Adrenal gland (tissue), 5 donors: ENCODE results near the gene ZBTB14.

Experiments
- POLR2A ChIP-seq, 2 donors: fragments of 450-650 bp; IDR thresholded peaks; one replicate each; pipeline ENCODE4 v1.6.1; 2017; ENCODE audit warnings: antibody characterized with exemption in 2 of 2, mild to moderate bottlenecking in 2 of 2, moderate library complexity in 1 of 2
- TF ChIP-seq, protein P1 (sequence below), 6 experiments: fragments of 450-650 bp in 4 of 6; fragments of 200-600 bp in 2 of 6; sonication (generic) in 1 of 6; IDR thresholded peaks; 1 replicate in 5 of 6; 2 replicates in 1 of 6; pipeline versions ENCODE4 v1.5.1 to v1.8.0; 2016 to 2021; ENCODE audit warnings: antibody characterized with exemption in 6 of 6, mild to moderate bottlenecking in 2 of 6, moderate library complexity in 1 of 6
- donor health status: DM: no; HTN: no; CAD: no.

- TF ChIP-seq, protein P1, sequence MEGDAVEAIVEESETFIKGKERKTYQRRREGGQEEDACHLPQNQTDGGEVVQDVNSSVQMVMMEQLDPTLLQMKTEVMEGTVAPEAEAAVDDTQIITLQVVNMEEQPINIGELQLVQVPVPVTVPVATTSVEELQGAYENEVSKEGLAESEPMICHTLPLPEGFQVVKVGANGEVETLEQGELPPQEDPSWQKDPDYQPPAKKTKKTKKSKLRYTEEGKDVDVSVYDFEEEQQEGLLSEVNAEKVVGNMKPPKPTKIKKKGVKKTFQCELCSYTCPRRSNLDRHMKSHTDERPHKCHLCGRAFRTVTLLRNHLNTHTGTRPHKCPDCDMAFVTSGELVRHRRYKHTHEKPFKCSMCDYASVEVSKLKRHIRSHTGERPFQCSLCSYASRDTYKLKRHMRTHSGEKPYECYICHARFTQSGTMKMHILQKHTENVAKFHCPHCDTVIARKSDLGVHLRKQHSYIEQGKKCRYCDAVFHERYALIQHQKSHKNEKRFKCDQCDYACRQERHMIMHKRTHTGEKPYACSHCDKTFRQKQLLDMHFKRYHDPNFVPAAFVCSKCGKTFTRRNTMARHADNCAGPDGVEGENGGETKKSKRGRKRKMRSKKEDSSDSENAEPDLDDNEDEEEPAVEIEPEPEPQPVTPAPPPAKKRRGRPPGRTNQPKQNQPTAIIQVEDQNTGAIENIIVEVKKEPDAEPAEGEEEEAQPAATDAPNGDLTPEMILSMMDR (IDR thresholded peaks at IDR 0.05), result no peak
- TF ChIP-seq POLR2A (IDR thresholded peaks at IDR 0.05), result no peak
Observed at GRCh38 chr18:5287854-5288253, 7.7 kb downstream of the ZBTB14 start.
